Keratinocyte (primary cell): ENCODE measurements around the gene IGFLR1. TPM values are rescaled to one million over a fixed set of nuclear protein-coding genes. Genes with fewer than 3 reads are reported as not detected.
A peak's percentile ranks its signal among the peaks of the same experiment; 100 is the strongest.

Experiments
- DNase-seq: peaks from one replicate; pipeline ENCODE4 v3.0.0-alpha.2; 2011; ENCODE audit warnings: low read depth, missing footprints, low spot score
- FAIRE-seq: peaks from 2 replicates; lab custom pipeline; 2011; peaks lifted over from hg19 to GRCh38; lab: Jason Lieb, UNC
- H2AFZ ChIP-seq: 2 replicates; pipeline ENCODE4 v1.6.0; 2012; ENCODE audit warnings: low read length, control low read depth, inconsistent platforms; ENCODE audit not compliant: control insufficient read depth
- H3K27ac ChIP-seq: 2 replicates; pipeline ENCODE4 v1.5.1; 2011; ENCODE audit warnings: low read length; ENCODE audit not compliant: control insufficient read depth, insufficient read depth
- H3K27me3 ChIP-seq: 3 replicates; pipeline ENCODE4 v1.6.0; 2011; ENCODE audit warnings: low read length; ENCODE audit not compliant: control insufficient read depth, insufficient read depth; ENCODE audit errors: extremely low read depth
- H3K36me3 ChIP-seq, 2 experiments: 2 replicates in 1 of 2; 3 replicates in 1 of 2; pipeline ENCODE4 v1.5.1; 2011; ENCODE audit warnings: low read length in 2 of 2, mild to moderate bottlenecking in 1 of 2; ENCODE audit not compliant: control insufficient read depth in 2 of 2, insufficient read depth in 2 of 2; ENCODE audit errors: extremely low read depth in 1 of 2
- H3K4me1 ChIP-seq: 3 replicates; pipeline ENCODE4 v1.5.1; 2011; ENCODE audit warnings: low read length; ENCODE audit not compliant: control insufficient read depth, insufficient read depth; ENCODE audit errors: extremely low read depth
- H3K4me2 ChIP-seq: 3 replicates; pipeline ENCODE4 v1.6.0; 2011; ENCODE audit warnings: low read depth, low read length; ENCODE audit not compliant: control insufficient read depth, insufficient read depth; ENCODE audit errors: extremely low read depth
- H3K4me3 ChIP-seq, 3 experiments: fragments of 200-600 bp in 1 of 3; sonication (generic) in 1 of 3; 2 replicates in 2 of 3; 3 replicates in 1 of 3; pipeline ENCODE4 v1.5.1; 2011 to 2016; ENCODE audit warnings: low read length in 3 of 3, mild to moderate bottlenecking in 3 of 3, control low read depth in 2 of 3, inconsistent platforms in 1 of 3, low read depth in 1 of 3, mixed read lengths in 1 of 3, mixed run types in 1 of 3, moderate library complexity in 1 of 3; ENCODE audit not compliant: control insufficient read depth in 2 of 3, insufficient read depth in 2 of 3; ENCODE audit errors: extremely low read depth in 1 of 3
- H3K79me2 ChIP-seq: 2 replicates; pipeline ENCODE4 v1.6.0; 2012; ENCODE audit warnings: low read length; ENCODE audit not compliant: control insufficient read depth, insufficient read depth
- H3K9ac ChIP-seq: 3 replicates; pipeline ENCODE4 v1.6.0; 2011; ENCODE audit warnings: low read length; ENCODE audit not compliant: control insufficient read depth, insufficient read depth; ENCODE audit errors: extremely low read depth
- H3K9me1 ChIP-seq: 3 replicates; pipeline ENCODE4 v1.6.0; 2011; ENCODE audit warnings: low read length; ENCODE audit not compliant: control insufficient read depth, insufficient read depth; ENCODE audit errors: extremely low read depth
- H3K9me3 ChIP-seq: 2 replicates; pipeline ENCODE4 v1.5.1; 2012; ENCODE audit warnings: low read depth, low read length; ENCODE audit not compliant: control insufficient read depth
- H4K20me1 ChIP-seq: 3 replicates; pipeline ENCODE4 v1.6.0; 2011; ENCODE audit warnings: low read length; ENCODE audit not compliant: control insufficient read depth, insufficient read depth; ENCODE audit errors: extremely low read depth
- CTCF ChIP-seq, 3 experiments: IDR thresholded peaks in 1 of 3; conservative IDR thresholded peaks in 1 of 3; optimal IDR thresholded peaks in 1 of 3; 2 replicates in 2 of 3; 3 replicates in 1 of 3; pipeline versions ENCODE3 to v1.5.1; 2011; ENCODE audit warnings: low read length in 3 of 3, mild to moderate bottlenecking in 3 of 3, moderate library complexity in 2 of 3, control low read depth in 1 of 3, inconsistent platforms in 1 of 3; ENCODE audit not compliant: insufficient read depth in 2 of 3; ENCODE audit errors: extremely low read depth in 1 of 3
- EZH2 ChIP-seq: IDR thresholded peaks from one replicate; pipeline ENCODE4 v1.6.1; 2012; ENCODE audit warnings: inconsistent platforms, mild to moderate bottlenecking, low read length, moderate library complexity
- dilution Hi-C: fragments of 300-500 bp; cut with MboI; formaldehyde crosslinking; loops from one replicate; pipeline ENCODE4 v1.7.0; 2020; ENCODE audit warnings: low sequenced_read_pairs; ENCODE audit not compliant: extremely low pct_ligation_motif_present
- polyA plus RNA-seq, 5 experiments: library from polyadenylated mRNA; depleted of rRNA in 3 of 5; stranded (reverse) in 3 of 5; stranded (forward) in 1 of 5; unstranded in 1 of 5; fragments of >200 nt; gene quantifications; 1 replicate in 1 of 5; 2 replicates in 3 of 5; 3 replicates in 1 of 5; pipeline versions ENCODE4 v1.2.1 to v1.2.3, GENCODE V29; 2011 to 2012; ENCODE audit warnings: missing spikeins in 2 of 5, low read depth in 1 of 5, low replicate concordance in 1 of 5

The IGFLR1 gene
- polyA plus RNA-seq, 1 donor (not counting 4 experiments of a cell fraction or from before 2014, with no cell fraction given) = 0.34 TPM

- Histone ChIP-seq H3K9me3 (no peaks in the 10 kb centered on the region), H3K4me2 (peak overlapping the region; percentile 87), H3K36me3 (peaks cover 20 to 25% of the 10 kb centered on the region in 2 experiments), H3K4me1 (peaks cover 22% of the 10 kb centered on the region), H2AFZ (no peak overlapping the region), H4K20me1 (peaks cover 4% of the 10 kb centered on the region), H3K4me3 (peak overlapping the region; percentile 78 to 92 (median 89)), H3K27ac (peak overlapping the region; percentile 58), H3K9me1 (no peaks in the 10 kb centered on the region), H3K79me2 (peaks cover 45% of the 10 kb centered on the region), H3K9ac (peak overlapping the region; percentile 85), H3K27me3 (no peaks in the 10 kb centered on the region)
- no peak for FAIRE-seq
- dilution Hi-C loops = no loop called here
- no peak for DNase-seq
- TF ChIP-seq EZH2 = no peak
- no peak for TF ChIP-seq CTCF (optimal IDR thresholded peaks at IDR 0.05 in 1 of 3, IDR thresholded peaks at IDR 0.05 in 1 of 3, conservative IDR thresholded peaks at IDR 0.05 in 1 of 3; ENCODE audit: extremely low read depth in 1 of 3, insufficient read depth in 2 of 3, low read length in 3 of 3)
Observed at GRCh38 chr19:35718345-35719041, 23.8 kb downstream of the IGFLR1 start.

DNA sequence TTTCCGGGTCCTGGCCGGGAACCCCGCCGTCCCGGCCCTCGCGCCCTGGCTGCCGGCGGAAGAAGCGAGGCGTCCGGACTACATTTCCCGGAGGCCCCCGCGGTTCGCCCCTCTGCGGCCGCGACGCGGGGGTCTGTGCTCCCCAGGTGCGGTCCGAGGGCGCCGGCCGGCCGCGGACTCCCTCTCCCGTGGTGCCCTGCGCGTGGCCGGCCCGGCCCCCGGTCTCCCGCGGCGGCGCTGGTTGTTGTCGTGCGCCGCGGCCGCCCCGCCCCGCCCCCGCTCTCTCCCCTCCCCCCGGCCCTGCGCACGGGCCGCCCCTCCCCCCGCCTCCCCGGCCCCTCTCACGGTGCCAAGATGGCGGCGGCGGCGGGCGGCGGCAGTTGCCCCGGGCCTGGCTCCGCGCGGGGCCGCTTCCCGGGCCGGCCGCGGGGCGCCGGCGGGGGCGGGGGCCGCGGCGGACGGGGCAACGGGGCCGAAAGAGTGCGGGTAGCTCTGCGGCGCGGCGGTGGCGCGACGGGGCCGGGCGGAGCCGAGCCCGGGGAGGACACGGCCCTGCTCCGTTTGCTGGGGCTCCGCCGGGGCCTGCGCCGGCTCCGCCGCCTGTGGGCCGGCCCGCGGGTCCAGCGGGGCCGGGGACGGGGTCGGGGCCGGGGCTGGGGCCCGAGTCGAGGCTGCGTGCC lies 24.4 kb downstream of the IGFLR1 start, which contains the start of gene KMT2B:
Gene KMT2B, plus strand, starts transcription at position 339 of the 680 bp plus-strand sequence. Its CDS starts 16 bp downstream, at position 355.
- Histone ChIP-seq H2AFZ (peak within 1 kb of the TSS; percentile 86), H3K79me2 (peaks cover 41% of the 10 kb centered on the region), H3K27me3 (no peaks in the 10 kb centered on the region), H3K9me1 (no peaks in the 10 kb centered on the region), H3K9me3 (no peaks in the 10 kb centered on the region), H3K4me1 (peaks cover 22% of the 10 kb centered on the region), H3K4me3 (peak within 1 kb of the TSS; percentile 86 to 92 (median 89)), H3K36me3 (peaks cover 13 to 18% of the 10 kb centered on the region in 2 experiments), H3K27ac (peak within 1 kb of the TSS; percentile 58), H4K20me1 (peaks cover 4% of the 10 kb centered on the region), H3K4me2 (peak within 1 kb of the TSS; percentile 96), H3K9ac (peak within 1 kb of the TSS; percentile 85)
- dilution Hi-C loops = no loop called here
- DNase-seq = no peak
- TF ChIP-seq CTCF (optimal IDR thresholded peaks at IDR 0.05 in 1 of 3, IDR thresholded peaks at IDR 0.05 in 1 of 3, conservative IDR thresholded peaks at IDR 0.05 in 1 of 3; ENCODE audit: extremely low read depth in 1 of 3, insufficient read depth in 2 of 3, low read length in 3 of 3) = no peak
- no peak for FAIRE-seq
